Sciatic nerve (tissue), 2 donors: Measurements from ENCODE around the gene SCUBE3. TPM values are rescaled to one million over a fixed set of nuclear protein-coding genes. Genes with fewer than 3 reads are reported as not detected.

Experiments used
- ATAC-seq: fragments of 200-7000 bp; cut with Tn5 transposase; one replicate; pipeline ENCODE4 v1.9.1; 2020; ENCODE audit warnings: mild to moderate bottlenecking, moderate library complexity
- DNase-seq: peaks from one replicate; pipeline ENCODE4 v3.0.0-alpha.2; 2020; ENCODE audit warnings: low spot score
- intact Hi-C: fragments of 100-400 bp; cut with DNase I; formaldehyde crosslinking; loops from one replicate; pipeline ENCODE4 v1.14.2; 2022
- total RNA-seq: library from RNA; stranded (reverse); fragmentation: NEBNext Ultra II Directional; extraction: Animal tissue kit (Norgen Biotek cat#: 25700); gene quantifications from one replicate; pipeline ENCODE4 v1.2.1, GENCODE V29; 2021
- donor health status: DM: no; HTN: no; CAD: no.
- donor health status: DM: no; HTN: no; CAD: no.

SCUBE3 gene
- total RNA-seq, 1 donor from 2014 or later: 2.9 TPM

DNA sequence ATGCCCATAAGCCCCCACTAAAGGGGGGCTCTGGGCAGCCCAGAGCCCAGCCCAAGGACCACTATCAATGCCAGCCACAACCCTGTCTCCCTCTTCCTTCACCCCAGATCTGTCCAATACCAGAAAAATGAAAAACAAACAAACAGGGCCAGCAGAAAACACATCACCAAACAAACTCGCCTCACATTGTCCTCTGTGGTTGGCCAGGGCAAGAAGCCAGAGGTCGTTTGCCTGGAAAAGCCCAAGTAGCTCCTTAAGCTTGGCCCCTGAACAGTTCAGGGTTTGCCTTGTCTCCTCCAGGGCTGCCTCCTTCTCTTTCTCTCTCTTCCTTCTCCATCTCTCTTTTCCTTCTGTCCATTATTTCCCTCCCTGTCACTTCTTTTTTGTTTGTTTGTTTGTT lies 10.1 kb upstream of the SCUBE3 start:
- ATAC-seq (peak; percentile 47), DNase-seq (no peak)
- intact Hi-C loops: no loop called here

DNA sequence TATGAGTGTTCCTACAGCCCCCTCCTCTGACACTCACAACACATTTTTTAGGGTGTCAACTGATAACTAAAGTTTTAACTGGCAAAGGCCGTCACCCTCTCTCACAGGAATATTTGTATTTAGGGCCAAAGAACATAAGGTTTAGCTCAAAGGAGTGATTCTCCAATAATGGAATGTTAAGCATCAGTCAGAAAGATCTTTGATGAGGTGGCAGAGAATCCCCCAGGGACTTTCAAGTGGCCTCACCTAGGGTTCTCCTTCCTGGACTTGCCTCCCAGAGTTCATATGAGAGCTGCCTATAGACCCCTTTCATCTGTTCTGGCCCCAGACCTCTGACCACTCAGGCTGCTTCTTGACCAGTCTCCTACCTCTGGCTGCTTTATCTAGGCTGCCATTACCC lies 7.4 kb upstream of the SCUBE3 start:
- no peak for DNase-seq
- no peak for ATAC-seq
- intact Hi-C loops: no loop called here

DNA sequence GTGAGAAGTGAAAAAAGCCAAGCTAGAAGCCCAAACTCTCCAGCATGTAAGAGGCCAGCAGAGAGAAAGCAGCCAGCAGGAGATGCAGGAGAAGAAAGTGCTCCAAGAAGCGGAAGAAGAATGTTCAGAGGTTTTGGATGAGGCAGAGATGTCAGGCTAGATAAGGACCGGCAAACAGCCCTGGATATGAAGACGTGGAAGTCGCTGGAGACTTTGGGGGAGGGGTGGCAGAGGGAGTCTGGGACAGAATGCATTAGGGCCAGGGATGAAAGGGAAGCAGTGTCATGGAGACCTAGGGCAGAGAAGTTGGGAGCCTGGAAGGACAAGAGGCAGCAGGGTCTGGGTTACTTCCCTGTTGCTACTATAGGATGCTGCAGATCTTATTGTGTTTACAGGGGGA lies 5.3 kb upstream of the SCUBE3 start:
- no peak for ATAC-seq
- DNase-seq: no peak
- intact Hi-C loops: no loop called here

DNA sequence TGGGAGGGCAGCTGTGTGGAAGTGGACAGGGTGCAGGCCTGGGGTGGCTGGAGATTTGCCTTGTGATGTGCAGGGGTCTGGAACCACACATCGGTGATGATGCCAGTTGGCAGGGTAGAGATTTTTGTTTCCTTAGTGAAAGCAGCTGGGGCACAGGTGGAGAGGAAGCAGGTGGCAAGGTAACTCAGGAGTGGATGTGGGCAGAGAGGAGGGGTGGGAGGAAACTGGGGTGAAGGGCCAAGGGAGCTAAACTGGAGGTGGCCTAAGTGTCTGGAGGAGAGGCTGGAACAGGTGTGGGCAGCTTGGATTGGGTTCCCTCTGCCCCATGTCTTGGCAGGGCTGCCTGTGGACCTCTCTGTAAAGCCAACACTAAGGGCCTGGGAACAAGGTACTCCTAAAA lies 4.7 kb upstream of the SCUBE3 start:
- intact Hi-C loops: no loop called here
- ATAC-seq: no peak
- no peak for DNase-seq

GRCh38 chr6:35209622-35210247 lies 4.0 kb upstream of the SCUBE3 start:
- ATAC-seq: no peak
- no peak for DNase-seq
- intact Hi-C loops: no loop called here

DNA sequence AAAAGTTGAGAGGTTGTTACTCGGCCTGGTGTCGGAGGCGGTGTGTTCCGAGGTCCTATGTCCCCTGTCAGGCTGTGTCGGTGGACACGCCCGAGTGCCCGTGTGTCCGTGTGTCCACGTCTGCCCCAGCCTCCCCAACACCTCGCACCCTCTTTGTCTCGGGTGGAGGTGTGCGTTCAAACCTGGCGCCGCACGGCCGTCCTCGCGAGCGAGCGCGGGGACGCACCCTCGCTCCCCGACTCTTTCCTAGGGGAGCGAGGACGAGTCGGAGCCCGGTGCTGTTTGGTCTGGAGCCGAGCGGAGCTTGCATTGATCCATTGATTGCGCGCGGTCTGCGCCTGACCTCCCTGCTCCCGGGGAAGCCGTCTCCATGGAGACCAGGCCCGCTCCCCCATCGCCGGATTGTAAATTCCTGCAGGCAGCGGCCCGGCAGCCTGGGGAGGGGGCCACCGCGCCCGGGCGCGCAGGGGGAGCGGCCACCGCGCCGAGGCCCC lies 411 bp upstream of the SCUBE3 start:
- ATAC-seq: no peak
- DNase-seq: no peak

DNA sequence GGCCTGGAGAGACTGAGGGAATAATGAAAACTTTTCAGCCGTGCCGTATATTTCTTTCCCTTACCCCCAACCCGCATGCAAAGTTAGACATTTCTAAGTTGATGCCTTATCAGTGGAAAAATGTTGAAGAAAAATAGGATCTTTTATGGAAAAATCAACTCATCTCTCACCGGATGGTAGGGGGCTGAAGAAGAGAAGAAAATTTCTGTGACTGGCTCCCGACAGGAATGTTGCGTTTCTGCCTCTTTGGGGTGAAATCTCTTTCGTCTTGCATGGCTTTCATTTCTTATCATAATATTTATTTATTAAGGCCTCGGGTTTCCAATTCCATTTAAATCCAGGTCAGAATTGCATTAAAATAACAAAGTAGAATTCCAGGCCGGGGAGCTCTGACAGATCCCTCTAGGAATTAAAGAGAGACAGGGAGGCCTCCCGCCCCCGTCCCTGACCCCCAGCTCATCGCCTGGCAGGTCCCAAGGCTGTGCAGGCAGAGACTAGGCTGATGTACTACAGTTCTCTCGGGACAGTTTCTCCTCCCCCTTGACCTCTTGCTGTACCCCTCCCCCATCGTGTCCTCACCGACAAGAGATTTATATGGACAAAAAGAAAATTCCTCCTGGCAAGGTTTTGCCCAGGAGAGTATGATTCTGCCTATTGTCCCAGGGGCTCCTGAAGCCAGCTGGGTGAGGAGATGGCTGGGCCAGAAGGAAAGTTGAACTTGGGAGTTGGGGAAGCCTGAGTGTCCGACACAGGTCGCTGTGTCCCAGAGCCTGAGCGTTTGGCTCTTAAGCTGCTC lies 1.3 kb downstream of the SCUBE3 start:
- intact Hi-C loops: no loop called here
- DNase-seq (no peak), ATAC-seq (no peak)

More for the DNA sequence above, 411 bp upstream of the SCUBE3 start:
- intact Hi-C loops: no loop called here

DNA sequence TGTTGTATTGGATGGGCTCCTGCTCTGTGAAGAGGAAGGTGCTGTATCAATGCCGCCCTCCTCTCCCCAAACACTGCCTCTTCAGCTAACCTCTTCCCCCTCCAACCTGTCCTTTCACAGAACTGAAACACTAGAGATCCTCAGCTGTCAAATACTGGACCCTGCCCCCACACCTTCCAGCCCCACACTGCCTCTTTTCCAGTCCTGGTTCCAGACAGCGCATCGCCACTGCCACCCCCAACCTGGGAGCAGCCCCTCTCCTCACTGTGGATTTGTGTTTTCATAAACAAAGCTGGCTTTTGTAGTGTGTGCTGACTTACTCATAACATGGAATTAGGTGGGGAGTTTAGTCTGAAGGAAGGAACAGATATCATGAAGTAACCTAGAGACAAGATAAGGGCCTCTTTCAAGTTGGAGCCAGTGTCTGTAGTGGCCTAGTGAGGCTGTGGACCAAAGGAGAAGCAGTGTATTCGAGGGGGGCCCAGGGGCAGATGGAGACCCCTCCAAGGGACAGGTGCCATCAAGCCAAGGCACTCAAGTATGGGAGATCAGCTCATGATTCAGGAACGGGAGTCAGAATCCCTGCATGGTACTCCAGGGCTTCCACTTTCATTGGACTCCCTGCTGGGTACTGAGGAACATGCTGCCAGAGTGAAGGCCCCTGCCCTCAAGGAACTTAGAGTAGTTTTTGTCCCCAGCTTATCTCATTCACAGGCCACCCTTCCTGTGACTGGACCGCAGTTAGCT lies 2.1 kb downstream of the SCUBE3 start:
- DNase-seq: no peak
- ATAC-seq: no peak
- intact Hi-C loops: no loop called here

- ATAC-seq: no peak
- intact Hi-C loops: no loop called here
- no peak for DNase-seq
Measured at GRCh38 chr6:35216412-35216732, 2.6 kb downstream of the SCUBE3 start.

DNA sequence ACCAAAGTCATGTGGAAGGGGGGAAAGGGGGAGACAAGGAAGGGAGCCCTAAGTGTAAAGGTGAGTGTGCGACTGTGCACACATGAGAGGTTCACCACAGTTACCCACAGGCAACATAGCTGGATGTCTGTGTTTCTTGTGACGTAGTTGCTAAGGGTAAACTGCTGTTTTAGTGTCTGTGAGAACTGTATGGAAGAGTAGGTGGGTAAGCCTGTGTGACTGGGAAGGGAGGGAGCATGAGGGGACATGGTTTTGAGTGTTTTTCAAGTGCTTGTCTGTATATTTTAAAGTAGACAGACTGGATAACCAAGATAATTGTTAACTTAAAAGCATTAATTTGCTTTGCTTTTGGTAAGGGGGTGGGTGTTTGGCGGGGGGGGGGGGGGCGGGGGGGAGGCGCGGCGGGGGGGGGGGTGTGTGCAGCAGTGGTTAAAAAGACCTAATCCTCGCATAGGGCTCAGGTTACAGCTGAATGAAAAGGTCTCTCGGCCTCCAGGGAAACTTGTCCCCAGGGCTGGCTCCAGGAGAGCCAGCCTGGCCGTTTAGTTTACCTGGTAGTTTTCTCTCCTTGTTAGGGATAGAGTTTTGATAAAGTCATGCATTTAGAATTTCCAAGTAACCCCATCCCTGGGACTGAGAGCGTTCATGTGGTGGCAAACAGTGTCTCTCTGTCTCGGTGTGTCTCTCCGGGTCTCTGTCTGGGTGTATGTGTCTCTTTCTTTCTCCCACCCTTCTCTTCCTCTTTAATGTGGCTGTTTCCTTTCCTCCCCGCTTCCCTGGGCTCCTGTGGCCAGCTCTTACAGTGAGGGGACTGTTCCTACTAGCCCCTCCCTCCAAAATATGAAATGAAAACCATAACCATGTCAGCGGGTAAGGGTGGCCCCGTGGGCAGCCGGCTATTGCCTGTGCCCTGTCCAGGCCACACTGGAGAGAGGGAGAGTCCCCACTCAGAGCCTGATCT lies 3.4 kb downstream of the SCUBE3 start:
- intact Hi-C loops: no loop called here
- no peak for ATAC-seq
- DNase-seq: no peak

- intact Hi-C loops: no loop called here
- no peak for ATAC-seq
- no peak for DNase-seq
Measured at GRCh38 chr6:35218021-35218420, 4.3 kb downstream of the SCUBE3 start.

DNA sequence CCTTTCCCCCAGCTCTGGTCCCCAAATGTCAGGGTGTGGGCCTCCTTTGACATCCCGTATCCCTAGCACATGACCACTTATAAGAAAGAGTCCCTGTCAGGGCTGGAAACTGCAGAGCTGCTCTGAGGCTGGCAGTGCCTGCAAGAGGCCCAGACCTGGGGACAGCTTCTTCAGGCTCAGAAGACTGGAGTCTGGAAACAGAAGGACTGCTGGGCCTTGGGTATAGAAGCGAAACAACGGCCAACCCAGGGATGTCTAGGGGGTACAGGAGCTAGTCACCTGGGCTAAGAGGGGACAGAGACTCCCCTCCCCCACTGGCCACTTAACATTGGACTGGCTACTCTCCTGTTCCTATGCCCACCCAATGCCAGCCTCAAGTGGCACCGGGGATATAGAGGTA lies 4.7 kb downstream of the SCUBE3 start:
- DNase-seq: no peak
- ATAC-seq: no peak
- intact Hi-C loops: no loop called here

- intact Hi-C loops: no loop called here
- ATAC-seq (no peak), DNase-seq (no peak)
Measured at GRCh38 chr6:35219683-35220326, 6.0 kb downstream of the SCUBE3 start.

DNA sequence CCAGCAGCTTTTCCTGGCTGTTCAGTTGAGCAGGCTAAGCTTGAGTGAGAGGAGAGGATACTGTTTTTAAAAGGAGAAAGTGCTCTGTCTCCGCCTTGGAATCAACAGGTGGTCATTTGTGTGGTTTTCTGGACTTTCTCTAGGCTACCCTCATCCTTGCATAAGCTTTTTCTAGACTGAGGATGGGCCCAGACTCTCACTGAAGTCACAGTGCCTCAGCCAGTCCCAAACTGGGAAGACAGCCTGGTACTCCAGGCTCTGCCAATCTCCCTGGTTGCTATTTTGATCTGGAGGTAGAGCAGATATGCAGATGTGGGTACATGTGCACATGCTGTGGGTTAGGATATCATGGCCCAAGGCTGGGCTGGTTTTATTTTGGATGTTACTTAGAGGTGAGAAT lies 7.0 kb downstream of the SCUBE3 start:
- intact Hi-C loops: no loop called here
- DNase-seq (no peak), ATAC-seq (no peak)

- intact Hi-C loops: no loop called here
Measured at GRCh38 chr6:35223396-35223795, 9.6 kb downstream of the SCUBE3 start.

GRCh38 chr6:35224720-35225119 lies 11.0 kb downstream of the SCUBE3 start:
- no peak for ATAC-seq
- intact Hi-C loops: no loop called here

More at GRCh38 chr6:35223396-35223795, 9.6 kb downstream of the SCUBE3 start:
- no peak for DNase-seq
- no peak for ATAC-seq

GRCh38 chr6:35228481-35228880 lies 14.7 kb downstream of the SCUBE3 start:
- intact Hi-C loops: no loop called here
- no peak for ATAC-seq

More at GRCh38 chr6:35224720-35225119, 11.0 kb downstream of the SCUBE3 start:
- no peak for DNase-seq

DNA sequence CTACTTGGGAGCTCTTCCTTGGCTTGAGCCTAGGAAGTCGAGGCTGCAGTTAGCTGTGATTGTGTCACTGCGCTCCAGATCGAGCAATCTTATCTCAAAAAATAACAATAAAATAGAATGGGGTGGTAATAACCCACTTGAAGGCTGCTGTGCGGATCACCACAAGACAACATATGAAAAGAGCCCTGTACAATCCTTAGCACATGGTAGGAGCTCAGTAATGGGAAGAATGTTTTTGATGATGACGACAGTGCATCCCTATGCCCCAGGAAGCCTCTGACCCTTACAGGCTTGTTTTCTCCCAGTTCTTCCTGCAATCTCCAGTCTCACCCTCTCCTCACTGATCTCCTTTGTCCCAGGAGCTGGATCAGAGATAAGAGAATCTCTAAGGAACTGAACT lies 15.5 kb downstream of the SCUBE3 start:
- ATAC-seq (no peak), DNase-seq (no peak)
- intact Hi-C loops: no loop called here

More at GRCh38 chr6:35228481-35228880, 14.7 kb downstream of the SCUBE3 start:
- no peak for DNase-seq
